AG20443 (cell line): ENCODE measurements around the gene ZNF618.
"Not testable (repeated sequence)": the region's sequence is repeated elsewhere in the genome, so short reads cannot be mapped to it uniquely, and the experiment has no call there.

Experiments used
- DNase-seq: peaks from one replicate; pipeline ENCODE4 v3.0.0; 2012; ENCODE audit warnings: low spot score, mixed read lengths

The ZNF618 gene

DNA sequence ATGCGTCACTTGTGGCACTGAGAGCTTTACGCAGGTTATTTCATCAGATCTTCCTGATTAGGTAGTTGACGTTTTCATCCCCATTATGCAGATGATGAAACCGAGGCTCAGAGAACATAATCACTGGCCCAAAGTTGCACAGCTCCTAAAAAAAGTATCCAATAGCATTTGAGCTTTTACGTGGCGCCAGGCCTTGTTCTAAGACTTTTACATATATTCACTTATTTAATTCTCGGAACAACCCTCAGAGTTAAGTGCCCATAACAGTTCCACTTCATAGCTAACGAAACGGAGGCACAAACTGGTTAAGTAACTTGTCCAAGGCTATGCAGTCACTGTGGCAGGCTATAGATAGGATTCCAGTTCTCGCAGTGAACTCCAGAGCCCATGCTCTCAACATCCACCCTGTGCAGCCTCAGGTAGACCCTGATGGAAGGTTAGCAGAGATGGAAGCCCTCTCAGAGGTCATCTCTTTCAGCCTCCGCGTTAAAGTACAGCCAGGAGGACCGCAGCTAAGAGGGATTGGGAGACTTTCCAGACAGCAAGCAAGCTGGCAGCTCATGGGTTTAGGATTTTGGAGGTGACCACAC, 162.7 kb downstream of the ZNF618 start:
- no peak for DNase-seq

DNA sequence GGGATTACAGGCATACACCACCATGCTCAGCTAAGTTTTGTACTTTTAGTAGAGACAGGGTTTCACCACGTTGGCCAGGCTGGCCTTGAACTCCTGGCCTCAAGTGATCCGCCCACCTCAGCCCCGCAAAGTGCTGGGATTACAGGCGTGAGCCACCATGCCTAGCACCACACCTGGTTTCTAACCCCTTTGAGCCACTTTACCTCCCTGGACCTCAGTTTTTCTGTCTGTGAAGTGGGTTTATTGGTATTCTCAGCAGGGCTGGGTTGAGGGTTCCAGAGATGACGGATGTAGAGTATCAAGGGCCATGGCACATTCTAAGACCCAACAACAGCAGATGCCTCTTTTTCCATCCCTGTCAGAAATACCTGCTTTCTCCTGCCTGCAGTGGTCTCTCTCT, 163.4 kb downstream of the ZNF618 start:
- DNase-seq: no peak

DNA sequence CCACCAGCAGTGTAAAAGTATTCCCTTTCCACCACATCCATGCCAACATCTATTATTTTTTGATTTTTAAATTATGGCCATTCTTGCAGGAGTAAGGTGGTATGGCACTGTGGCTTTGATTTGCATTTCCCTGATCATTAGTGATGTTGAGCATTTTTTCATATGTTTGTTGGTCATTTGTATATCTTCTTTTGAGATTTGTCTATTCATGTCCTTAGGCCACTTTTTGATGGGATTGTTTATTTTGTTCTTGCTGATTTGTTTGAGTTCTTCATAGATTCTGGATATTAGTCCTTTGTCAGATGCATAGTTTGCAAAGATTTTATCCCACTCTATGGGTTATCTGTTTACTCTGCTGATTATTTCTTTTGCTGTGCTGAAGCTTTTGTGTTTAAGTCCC, 167.6 kb downstream of the ZNF618 start:
- not testable (repeated sequence) for DNase-seq

DNA sequence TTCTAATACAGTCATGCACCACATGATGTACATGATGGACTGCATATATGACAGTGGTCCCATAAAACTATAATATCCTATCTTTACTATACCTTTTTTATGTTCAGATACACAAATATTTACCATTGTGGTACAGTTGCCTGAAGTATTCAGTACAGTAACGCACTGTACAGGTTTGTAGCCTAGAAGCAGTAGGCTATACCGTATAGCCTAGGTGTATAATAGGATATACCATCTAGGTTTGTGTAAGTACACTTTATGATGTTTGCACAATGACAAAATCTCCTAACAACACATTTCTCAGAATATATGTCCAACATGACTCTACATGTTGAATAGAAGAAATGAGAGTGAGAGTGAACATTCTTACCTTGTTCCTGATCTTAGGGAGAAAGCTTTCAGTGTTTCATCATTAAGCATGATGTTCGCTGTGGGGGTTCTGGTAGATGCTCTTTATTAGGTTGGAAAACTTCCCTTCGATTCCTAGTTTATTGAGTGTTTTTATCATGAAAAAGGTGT, 170.2 kb downstream of the ZNF618 start:
- no peak for DNase-seq

DNA sequence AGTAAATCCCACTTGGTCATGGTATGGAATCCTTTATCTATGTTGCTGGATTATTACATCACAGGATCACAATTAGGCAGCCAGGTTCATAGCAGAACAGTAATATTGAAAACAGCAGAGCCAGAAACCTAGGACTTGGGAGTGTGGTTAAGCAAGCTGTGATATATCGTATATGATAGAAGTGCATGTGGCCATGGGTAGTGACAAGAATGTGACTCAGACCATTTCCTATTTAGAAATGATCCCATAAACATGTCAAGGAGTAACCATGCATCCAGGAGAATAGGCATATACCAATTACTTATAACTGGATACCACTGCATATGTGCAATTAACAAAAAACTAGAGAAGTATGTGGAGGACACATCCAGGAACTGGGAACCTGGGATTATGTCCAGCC, 170.8 kb downstream of the ZNF618 start:
- no peak for DNase-seq

DNA sequence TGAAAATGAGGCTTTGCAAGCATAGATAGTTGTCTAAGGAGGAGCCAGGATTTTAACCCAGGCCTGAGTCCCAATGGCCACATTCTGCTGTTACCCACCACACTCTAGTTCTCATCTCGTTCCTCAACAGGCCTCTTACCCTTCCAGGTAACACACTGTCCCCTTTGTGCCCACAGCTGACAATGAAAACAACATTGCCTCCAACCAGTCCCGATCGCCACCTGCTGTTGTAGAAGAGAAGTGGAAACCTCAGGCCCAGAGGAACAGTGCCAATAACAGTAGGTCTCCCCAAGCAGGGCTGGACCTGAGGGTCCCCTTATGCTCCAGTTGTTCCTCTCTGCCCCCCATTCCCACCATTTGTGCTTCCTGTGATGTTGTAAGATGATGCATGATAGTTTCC, 171.6 kb downstream of the ZNF618 start:
- no peak for DNase-seq

DNA sequence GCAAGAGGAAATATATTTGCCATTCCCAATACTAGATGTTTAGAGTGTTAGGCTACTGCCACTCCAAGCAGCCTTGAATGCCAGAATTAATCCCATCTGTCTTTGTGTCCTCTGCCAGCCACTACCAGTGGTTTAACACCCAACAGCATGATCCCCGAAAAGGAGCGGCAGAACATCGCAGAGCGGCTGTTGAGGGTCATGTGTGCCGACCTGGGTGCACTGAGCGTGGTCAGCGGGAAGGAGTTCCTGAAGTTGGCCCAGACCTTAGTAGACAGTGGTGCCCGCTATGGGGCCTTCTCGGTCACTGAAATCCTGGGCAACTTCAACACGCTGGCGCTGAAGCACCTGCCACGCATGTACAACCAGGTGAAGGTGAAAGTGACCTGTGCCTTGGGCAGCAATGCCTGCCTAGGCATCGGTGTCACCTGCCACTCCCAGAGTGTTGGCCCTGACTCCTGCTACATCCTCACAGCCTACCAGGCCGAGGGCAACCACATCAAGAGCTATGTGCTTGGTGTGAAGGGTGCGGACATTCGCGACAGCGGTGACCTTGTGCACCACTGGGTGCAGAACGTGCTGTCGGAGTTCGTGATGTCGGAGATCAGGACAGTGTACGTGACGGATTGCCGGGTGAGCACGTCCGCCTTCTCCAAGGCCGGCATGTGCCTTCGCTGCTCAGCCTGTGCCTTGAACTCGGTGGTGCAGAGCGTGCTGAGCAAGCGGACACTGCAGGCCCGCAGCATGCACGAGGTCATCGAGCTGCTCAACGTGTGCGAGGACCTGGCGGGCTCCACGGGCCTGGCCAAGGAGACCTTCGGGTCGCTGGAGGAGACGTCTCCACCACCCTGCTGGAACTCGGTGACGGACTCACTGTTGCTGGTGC, 172.7 kb downstream of the ZNF618 start:
- DNase-seq: no peak

DNA sequence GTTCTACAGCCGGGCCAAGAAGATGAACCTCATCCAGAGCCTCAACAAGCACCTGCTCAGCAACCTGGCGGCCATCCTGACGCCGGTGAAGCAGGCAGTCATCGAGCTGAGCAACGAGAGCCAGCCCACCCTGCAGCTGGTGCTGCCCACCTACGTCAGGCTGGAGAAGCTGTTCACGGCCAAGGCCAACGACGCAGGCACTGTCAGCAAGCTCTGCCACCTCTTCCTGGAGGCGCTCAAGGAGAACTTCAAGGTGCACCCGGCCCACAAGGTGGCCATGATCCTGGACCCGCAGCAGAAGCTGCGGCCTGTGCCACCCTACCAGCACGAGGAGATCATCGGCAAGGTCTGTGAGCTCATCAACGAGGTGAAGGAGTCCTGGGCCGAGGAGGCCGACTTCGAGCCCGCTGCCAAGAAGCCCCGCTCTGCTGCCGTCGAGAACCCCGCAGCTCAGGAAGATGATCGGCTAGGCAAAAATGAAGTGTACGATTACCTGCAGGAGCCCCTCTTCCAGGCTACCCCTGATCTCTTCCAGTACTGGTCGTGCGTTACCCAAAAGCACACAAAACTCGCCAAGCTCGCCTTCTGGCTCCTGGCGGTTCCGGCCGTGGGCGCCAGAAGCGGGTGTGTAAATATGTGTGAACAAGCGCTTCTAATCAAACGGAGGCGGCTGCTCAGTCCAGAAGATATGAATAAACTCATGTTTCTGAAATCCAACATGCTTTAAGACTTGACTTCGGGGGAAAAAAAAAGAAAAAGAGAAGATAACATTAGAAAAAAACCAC, 173.5 kb downstream of the ZNF618 start:
- DNase-seq: no peak

DNA sequence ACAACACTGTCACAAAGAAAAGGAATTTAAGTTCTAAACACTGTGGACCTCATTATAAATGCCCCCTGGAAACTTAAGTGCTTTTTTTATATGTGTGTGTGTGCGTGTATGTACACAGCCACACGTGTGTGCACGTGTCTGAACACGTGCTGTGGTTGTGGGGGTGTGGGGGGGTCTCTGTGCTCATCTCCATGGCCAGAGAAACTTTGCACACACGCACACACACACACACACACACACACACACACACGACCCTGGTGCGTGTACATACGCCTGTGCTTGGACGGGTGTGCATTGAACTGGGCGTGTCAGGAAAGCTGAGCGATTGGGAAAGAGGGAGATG, 174.1 kb downstream of the ZNF618 start:
- no peak for DNase-seq

DNA sequence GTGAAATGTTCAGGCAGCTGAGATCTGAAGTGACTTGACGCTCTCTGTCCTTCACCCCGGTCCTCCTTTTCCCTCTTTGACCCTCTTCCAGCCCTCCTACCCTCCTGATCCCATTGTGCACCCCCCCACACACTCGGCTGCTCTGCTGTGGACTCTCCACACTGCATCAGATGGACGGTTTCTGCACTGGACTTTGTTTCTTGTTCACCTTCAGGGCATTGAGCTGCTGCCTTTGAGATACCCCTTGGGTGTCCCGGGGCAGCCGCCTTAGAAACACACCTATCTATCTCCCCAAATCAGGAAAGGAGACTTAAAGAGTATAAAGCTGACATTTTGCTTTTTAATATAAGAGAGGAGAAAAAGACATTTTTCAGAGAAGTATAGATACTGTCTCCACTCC, 174.5 kb downstream of the ZNF618 start:
- DNase-seq: no peak

DNA sequence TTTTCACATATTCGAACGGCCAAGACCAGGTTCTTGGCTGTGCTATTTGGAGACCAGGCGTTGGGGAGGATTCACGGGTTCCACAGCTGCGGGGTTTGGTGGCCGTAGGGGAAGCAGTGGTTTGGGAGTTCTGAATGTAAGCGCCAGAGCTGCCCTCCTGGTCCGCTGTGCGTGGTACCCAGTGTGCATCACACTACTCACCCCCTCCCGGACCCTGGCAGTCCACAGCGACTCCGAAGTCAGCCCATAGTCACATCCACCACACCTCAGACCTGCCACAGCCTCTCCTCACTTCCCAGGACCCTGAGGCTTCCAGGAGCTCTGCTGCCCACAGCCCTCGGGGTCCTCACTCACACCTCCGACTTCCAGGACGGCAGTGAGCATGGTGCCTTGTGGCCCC, 175.2 kb downstream of the ZNF618 start:
- no peak for DNase-seq

DNA sequence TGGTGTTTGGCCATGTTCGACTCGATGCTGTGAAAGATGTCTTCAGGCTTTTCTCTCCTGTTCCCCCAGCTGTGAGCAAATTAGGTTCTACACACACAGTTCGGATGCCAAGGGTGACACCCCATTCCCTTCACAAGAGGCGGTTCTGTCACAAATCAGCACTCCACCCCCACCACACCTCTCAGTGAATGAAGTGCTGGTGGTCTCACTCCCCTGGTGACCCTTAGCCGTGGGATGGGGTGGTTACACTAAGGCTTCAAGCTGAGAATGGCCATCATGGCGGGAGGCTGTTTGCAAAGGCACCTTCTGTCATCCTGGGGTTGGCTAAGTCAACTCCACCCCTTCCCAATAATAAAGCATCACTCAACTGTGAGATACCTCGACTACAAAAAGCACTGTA, 175.6 kb downstream of the ZNF618 start:
- DNase-seq: no peak

DNA sequence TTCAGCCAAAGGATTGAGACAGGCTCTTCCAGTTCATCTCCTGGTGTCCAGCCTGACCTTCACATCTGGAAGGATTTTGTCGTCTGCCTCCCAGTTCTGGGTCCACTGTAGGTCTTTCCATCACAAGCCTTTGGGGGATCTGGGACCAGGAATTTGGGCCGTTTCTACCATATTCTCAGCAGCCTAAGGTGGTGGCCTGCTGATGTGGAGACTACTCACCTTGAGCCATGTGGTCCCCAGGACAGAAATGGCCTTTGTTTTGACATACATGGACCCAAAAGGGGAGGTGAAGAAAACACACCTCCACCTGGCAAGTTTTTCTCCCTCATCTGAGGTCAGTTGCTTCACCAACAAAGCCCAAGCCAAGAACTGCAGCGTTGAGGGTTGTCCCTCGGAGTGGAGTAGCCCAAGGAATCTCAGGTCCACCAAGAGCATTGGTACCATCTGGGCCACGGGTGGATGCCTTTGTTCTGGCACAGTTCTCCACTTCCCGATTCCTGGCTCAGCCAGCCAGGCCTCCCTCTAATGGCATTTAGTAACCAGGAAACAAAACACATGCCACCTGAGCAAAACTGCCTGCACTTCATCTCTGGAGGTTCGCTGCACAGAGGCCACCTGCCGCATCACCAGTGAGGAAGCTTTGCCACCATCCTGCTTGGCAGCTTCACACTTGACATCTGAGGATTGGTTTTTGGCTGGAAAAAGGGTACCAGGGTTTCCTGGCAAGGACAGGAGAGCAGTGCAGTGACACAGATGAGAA, 177.3 kb downstream of the ZNF618 start:
- DNase-seq: no peak

DNA sequence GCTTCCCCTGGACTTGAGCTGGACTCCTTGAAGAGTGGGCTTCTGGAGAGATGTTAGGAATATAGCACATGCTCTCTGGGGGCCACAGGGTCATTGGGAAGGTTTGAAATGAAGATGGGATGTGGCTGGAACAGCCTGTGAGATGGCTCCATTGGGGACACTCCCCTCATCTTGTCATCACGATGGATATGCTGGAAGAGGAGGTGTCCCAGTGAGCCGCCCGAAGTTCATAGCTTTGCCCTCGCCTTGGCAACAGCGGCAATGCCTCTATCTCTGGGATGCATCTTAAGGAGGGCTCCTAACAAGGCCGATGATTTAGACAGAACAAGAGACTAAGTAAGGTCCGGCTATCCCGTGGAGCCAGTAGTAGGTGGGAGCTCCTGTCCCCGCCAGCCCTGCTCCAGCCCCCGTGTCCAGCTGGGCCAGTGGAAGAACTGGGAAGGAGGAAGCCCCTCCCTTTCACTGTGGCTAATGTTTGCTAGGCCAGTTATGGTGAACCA, 178.1 kb downstream of the ZNF618 start:
- no peak for DNase-seq

DNA sequence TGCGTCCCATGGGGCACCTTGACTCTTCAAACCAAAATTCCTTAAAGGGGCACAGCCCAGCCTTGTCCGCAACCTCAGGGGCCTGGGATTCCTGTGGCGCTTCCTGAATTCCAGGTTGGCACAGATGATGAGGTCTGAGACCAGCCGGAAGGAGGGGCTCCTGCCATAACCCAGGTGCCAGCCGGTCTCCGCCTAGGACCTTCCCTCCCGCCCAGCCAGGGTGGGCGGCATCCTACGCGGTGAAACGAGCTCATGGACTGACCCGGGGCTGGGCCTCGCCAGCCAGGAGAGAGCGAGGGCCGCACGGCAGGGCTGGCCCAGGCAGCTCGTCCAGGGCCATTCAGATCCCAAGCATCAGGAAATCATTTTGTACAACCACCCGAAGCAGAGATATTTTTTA, 179.0 kb downstream of the ZNF618 start:
- no peak for DNase-seq

DNA sequence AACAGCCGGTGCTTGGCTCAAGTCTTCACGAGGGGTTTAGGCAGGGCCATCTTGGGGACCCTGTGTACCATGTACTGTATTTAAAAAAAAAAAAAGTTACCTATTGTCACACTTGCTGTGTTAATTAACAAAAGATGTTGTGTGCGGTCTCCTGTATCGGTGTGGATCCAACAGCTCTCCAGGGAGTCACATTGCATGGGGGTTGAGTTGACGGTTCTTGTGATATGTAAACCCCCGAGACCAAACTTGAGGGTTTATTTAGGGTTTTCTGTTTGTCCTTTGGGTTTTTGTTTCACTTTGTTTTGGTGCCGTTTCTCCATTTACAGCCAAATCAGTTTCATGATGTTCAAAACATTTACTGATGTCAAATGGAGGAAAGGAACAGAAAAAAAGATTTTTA, 179.8 kb downstream of the ZNF618 start:
- no peak for DNase-seq

DNA sequence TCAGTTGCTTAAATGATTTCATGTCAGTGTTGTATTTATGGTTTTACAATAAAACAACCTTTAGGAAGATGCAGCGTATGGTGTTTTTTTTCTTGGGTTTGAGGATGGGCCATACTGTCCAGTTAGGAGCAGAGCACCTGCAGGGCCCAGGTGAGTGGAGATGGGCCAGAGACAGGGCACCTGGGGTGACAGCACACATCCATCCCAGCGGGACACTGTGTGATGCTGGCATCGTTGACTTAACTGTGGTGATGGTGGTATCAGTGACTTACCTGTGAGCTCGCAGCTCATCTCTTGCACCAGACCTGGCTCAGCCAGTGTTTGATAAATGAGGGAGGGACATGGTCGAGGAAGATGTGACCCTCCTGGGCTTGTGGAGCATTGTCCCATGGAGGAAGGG, 180.4 kb downstream of the ZNF618 start:
- no peak for DNase-seq

DNA sequence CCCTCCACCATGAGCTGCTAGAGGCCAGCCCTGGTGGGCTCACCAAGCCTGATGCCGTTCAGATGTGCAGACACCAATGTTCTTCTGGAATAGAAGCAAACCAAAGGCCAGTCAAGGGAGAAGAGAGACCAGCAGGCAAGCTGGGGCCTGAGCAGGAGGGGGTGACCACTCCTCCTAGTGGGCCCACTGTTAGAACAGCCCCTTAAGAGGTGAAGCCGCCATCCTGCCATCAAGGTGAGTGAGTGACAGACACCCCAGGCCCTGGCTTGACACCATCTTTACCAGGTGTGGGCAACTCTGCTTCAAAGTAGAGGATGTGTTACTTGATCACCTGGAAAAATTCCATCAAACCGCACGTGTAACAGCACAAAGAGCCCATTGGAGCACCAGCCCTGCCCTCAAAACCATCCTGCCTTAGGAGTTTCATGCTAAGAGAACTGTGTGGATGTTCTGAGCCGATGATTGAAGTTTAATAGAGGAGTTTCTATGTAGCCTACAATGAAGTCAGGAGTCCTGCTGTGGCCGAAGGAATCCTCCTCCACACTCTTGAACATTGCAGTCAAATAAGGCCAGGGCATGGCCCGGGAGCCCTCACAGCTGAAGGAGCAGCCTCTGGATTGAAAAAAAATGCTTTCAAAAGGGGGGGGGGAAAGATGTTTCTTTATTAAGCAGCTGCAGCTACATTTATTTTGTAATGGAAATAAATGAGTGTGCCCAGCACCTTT, 181.2 kb downstream of the ZNF618 start:
- DNase-seq: no peak

DNA sequence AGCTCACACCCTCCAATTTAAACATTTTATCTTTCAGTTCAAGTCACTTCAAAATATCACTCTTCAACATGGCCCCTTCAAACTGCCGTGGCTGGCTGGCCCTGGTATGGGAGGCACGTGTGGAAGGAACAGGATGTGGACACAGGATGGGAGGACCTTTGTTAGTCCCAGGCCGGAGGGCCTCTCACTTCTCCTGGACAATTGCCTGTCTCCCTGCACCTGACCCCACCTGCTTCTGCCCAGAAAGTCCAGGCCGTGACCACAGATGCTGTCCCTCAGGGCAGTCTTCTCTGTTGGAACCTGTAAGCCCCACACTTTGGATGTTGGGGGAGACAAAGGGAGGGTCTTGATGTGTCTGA, 182.6 kb downstream of the ZNF618 start:
- DNase-seq: no peak

DNA sequence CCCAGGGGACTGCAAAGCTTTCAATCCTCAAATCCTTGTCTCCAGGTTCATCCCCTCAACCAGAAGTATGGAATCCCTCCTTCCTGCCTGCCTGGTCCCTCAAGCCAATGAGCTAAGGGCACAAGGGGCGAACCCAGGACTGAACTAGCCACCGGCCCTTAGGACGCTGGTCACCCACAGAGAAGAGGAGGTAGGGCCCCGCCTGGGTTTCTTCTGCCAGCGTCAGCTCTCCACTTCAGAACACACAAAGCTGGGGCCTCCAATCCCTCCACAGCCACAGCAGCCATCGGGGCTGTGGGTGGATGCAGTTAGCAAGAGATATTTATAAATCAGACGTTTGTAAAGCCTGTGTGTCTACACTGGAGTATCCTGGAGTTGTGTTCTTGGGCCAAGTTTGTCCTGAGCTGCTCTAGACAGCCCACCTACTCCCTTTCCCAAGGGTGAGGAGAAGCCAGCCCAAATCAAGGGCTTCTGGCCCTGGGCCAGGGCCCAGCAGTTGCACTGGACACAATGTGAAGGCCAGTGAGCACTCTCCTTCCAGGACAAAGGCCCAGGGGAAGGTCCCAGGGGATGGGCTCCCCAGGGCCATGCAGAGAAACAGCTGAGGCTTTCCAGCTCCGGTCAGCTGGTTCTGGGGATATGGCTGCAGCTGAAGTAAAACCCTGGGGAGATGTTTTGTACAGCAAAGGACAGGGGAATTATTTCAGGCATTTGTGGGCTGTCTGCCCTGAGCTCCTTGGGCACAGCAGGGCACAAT, 183.1 kb downstream of the ZNF618 start:
- no peak for DNase-seq

DNA sequence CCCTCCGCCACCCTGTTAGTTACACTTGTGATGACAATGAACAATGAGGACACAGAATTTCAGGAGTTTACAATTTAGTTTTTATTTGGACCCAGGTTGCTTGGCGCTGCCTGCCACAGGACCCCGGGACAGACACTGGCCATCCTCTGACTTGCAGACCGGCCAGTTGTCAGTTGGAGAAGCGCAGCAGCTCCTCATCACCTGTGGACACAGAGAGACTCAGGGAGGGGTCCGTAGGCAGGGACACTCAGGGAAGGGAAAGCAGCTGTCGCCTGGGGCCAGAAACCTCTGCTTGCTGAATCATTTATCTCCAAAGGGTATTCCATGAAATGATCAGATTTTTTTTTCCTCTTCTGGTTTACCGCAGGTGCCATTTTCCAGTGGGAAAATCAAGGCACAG, 184.0 kb downstream of the ZNF618 start:
- DNase-seq: no peak
